SH-SY5Y (cell line): ENCODE measurements around the gene PLA2G4F.

Source experiments
- GATA2 ChIP-seq: IDR thresholded peaks from 2 replicates; pipeline ENCODE4 v1.6.1; 2011; ENCODE audit warnings: mild to moderate bottlenecking, low read depth, low read length
- GATA3 ChIP-seq: IDR thresholded peaks from 2 replicates; pipeline ENCODE4 v1.6.1; 2011; ENCODE audit warnings: low read depth, mild to moderate bottlenecking, low read length, moderate library complexity

Gene PLA2G4F

DNA sequence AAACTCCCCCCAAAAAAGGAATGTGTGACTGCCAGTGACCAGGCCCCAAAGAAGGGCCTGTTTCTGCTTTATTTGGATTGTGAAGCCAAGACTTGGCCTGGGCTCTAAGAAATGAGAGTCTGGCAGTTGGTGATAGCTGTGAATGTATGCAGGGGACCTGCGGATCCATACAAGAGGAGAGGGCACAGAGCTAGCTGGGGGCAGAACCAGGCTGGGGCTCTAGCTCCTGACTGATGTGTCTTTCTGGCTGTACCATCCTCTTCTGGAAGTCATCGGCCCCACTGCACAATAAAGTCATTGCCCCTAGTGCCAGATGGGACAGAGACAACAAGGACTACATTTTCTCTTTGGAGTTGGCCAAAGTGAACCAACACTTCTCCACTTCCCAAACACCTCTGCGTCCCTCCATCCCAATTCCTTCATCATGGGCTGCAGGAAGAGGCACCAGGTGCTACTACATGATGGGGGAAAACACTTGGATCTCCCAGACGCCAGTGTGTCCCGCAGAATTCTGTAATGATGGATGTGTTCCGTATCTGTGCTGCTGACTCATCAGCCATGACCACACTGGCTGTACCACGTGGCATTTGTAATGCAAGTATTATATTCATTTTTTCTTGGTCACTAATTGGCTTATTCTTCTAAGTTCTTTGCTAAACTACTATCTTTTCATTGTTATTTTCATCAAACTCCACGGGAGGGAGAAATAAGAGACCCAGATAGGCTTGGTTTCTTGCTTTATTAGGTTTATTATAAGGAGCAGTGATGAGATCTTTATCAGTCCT lies 1.7 kb upstream of the PLA2G4F start:
- no peak for TF ChIP-seq GATA3
- no peak for TF ChIP-seq GATA2

DNA sequence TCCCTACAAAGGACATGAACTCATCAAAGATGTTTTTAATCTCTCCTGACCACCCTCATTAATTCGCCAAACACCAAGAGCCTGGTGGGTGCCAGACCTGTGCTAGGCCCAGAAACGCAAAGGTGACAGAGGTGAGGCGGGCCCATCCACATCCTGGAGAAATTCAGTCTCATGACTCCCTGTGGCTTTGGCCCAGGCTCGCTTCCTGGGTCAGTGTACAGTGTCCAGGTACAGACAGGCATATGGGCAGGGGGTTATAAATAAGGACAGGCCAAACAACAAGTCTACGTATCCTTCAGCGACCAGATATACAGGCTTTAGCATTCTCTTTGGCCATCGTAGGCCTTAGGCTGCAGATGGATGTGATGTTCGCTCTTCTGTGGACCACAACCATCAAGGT lies 945 bp upstream of the PLA2G4F start:
- TF ChIP-seq GATA2 (no peak), GATA3 (no peak)

DNA sequence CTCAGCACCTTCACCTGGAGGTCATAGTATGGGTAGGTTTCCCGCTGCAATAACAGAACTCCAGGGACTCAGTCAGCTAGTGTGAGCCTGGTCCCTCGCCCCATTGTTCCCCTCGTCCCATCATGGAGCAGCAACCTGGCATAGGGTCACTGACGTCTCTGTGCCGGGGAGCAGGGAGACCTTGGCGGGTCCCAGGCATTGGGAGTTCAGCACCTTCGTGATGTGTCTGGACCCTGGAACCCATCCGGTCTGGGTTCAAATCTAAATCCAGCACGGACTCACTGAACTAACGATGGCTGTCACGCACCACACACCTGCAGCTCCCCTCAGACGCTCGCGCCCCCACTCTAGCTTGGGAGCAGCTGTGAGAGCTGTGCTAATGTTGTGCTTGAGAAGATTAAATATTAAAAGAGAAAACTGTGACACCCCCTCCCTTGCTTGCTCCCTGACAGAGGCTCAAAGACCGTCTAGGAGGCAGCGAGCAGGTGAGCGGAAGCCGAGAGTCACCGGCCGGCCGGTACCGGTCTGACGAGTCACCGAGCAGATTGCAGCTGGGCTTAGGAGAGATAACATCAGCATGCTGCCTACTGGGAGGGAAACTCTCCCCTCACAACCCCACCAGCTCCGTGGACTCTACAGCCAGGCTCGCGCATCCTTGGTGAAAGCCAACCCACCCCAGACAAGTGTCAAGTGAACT lies 742 bp downstream of the PLA2G4F start:
- no peak for TF ChIP-seq GATA3
- TF ChIP-seq GATA2: peak; percentile 91

DNA sequence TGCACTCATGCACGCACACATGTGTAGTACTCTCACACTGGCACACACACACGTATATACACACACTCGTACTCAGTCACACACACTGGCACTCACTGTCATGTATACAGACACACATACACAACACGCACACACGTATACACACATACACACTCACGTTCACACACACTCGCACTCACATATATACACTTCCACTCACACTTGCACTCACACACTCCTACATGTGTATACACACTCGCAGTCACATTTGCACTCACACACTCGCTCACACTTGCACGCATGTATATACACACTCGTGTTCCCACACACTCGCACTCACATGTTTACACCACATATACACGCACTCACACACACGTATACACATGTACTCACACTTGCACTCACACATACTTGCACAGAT lies 1.5 kb downstream of the PLA2G4F start:
- TF ChIP-seq GATA2: no peak
- no peak for TF ChIP-seq GATA3

DNA sequence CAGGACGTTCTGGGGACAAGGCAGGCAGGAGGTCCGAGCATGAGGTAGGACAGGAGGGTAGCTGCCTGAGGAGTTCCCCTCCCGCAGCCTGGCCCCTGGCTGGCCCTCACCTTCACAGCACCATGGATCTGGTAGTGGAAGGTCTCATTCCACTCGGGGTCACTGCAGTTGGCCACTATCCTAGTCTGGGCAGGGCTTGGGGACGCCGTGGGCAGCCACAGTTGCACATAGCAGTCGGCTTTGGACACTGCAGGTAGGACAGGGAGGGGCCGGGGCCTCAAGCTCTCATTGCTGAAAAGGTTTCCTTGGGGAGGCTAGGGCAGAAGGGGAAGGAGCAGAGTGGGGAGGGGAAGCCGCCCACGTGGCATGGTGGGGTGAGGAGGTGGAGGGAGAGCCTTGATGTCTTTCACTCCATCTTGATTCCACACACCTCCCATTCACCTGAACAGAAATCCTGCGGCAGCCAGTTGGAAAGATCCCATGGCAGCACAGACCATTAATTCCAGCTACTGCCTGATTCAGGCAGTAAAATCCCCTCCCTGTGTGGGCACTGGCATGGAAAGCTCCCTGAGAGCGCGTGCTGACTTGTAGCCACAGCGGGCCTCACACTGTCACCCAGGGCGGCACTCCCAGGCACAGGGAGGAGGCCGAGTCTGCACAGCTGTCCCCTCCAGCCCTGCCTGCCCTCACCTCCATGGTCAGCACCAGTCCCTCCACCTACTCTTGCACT lies 2.1 kb downstream of the PLA2G4F start:
- TF ChIP-seq GATA2 (no peak), GATA3 (no peak)

DNA sequence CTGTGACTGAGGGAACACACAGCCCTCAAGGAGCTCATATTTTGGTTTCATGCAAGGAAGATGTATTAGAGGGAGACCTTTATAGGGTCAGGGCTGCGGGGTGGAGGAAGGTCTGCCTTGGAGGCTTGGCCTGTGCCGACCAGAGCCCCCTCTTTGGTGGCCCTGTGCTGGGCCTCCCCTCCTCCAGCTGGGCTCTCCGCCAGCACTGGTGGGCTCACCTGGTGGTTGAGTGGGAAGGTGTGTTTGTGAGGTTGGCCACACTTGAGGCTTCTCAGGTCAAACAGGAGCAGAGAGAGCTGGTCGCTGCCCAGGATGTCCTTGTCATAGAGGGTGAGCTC lies 2.6 kb downstream of the PLA2G4F start:
- TF ChIP-seq GATA3 (no peak), GATA2 (no peak)

DNA sequence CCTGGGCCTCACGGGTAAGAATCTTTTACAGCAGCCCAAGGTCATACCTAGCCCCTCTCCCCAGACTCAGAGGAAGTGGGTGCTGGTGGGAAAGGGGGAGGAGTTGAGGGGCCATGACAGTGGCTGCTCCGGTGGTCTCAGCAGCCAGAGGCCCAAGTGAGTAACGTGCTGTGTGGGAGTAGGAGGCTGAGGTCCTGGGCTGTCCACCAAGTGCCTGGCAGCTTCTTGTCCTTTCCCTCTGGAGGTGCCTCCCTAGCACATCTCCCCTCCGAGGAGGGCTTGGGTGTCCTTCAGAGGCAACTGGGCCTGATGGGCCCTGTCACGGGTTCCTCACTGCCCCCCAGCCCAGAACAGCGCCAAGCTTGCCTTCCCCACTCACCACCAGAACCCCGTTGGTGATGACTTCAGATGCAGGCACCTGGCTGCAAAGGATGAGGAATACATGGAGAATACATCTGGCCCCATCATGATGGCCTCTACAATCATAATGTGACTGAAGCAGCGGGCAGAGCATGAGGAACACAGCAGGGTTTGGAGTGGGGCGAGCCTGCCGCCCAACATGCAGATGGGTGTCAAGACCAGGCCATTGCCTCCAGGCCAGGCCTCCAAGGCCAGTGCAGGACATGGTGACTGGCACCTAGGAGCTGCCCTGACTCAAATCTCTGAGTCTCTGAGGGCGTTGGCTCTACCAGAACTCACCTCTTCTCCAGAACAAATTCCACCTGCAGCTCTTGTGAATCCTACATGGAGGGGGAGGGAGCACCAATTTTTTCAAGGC lies 3.3 kb downstream of the PLA2G4F start:
- TF ChIP-seq GATA3: no peak
- TF ChIP-seq GATA2: no peak

DNA sequence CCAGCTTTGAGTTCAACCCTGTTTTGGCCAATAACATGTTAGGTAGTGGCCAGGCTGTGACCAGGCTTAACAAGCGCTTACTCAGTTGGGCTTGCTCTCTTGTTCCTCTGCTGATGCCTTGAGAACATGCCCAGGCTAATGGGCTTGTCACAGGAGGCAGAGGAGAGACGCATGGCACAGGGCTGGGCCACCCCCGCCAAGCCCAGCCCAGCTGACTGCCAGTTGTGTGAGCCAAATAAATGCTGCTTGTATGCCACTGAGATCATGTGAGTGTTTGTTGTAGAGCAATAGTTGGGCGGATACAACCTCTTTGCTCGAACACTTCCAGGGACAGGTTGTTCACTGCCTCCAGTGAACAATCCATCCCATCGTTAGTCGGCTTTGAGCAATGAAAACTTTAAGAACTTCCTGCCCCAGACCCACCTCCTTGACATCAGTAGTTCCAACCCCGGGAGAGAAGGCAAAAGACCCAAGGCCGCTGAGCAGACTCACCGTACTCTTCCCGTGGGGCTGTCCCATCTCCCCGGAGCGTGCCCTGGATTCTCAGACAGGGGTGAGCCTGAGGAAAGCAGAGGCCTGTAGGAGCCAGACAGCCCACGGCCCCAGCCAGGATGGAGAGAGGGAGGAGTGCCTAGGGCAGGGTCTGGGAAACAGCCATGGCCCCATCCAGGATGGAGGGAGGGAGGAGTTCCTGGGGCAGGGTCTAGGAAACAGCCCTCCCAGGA lies 4.1 kb downstream of the PLA2G4F start:
- TF ChIP-seq GATA3 (no peak), GATA2 (no peak)

DNA sequence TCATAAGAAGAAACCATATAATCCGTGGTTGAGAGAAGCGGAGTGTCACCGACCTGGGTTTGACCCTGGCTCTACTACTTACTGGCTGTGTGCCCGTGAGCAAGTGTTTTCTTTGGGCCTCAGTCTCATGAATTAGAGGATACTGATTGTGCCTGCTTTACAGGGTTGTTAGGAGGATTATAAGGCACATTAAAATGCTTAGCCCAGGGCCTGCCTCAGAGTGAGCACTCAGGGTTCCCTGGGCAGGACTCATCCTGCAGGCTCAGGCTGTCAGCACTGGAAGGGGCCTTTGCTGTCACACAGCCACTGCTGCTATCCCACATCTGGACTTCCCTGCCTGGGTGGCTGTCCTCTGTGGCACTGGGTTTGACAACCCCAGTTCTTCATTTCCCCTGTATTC lies 4.7 kb downstream of the PLA2G4F start:
- TF ChIP-seq GATA2 (no peak), GATA3 (no peak)

DNA sequence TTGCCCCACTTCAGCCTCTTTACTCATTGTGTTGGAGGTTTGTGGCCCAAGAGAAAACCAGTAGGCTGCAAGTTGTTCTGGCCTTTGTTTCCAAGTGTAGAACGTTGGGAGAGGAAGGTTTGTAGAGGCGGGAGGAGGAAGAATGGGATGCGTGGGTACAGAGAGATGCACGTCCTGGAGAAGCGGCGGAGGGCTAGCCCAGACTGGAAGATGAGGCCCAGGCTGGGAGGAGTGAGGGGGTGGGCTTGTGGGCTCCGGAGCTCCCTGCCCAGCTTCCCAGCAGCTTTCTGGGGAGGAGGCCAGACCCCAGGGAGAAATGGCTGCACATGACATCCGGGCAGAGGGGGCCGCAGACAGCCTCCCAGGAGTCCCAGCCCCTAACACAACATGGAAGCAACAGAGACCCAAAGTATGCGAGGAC lies 5.3 kb downstream of the PLA2G4F start:
- TF ChIP-seq GATA2 (no peak), GATA3 (no peak)

DNA sequence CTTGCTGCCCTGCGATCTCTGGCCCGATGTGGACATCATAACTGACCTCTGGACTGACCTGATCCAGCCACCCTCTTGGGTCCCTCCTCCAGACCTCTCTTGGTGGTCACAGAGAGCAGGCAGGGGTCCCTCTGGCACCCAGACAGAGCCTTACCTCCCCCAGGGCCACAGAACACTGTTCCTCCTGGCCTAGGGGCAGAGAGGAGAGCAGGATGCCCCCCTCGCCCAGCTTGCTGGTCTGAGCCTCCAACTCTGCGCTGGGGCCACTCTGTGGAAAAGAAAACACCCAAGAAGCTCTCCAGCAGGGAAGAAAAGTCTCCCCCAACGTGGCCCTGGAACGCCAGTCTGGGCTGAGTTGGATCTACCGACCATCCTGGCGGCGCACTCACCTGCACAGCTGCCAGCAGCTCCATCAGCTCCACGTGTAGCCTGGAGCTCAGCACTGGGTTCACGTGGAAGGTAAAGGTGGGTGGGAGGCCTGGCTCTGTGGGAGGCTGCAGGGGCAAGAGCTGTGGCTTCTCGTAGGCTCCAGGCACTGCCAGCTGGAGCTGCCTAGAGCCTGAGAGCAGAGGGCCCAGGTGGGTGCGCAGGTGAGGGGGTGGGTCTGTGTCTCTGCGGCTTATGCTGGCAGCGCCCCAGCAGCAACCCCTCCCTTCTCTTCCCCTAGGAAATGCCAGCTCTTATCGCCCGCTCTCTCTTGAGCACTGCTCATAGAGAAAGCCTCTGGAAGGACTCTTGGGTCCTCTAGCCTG lies 6.0 kb downstream of the PLA2G4F start:
- TF ChIP-seq GATA2 (no peak), GATA3 (no peak)

DNA sequence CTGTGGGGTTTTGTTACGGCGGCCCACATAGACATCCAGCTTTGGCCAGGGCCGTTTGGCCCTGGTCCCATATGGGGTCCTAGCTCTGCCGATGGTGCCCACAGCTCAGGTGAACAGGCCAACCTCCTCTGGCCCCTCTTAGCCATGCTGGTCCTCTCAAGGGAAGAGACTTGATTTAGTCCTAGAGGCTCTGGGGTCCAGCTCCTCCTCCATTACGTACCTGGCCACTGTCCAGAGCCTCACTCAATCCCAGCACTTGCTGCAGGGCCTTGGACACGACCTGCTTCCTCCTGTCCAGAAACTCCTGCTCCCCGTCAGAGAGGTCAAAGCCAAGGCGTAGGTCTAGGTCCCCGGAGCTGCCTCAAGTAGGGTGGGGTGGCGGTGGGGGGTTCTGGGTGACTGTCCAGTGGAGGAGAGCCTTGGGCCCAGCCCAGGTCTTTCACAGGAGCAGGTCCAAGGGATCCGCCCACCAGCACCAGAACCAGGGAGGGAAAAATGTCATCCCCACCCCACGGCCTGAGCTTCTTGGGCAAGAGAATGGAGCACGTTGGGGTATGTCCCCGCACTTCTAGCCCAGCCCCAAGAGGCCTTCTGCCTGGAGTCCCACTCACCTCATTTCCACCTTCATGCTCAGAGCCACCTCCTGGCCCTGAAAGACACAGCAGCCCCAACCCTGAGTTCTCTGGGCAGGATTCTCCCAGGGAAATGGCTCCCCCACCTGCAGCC lies 6.8 kb downstream of the PLA2G4F start:
- no peak for TF ChIP-seq GATA2
- no peak for TF ChIP-seq GATA3
